ENCODE measurements around the gene TRIM56. TPM values are rescaled to one million over a fixed set of nuclear protein-coding genes. Genes with fewer than 3 reads are reported as not detected.
"Not testable (repeated sequence)": the region's sequence is repeated elsewhere in the genome, so short reads cannot be mapped to it uniquely, and the experiment has no call there.

The TRIM56 gene
- total RNA-seq, 3 donors from 2014 or later = 23.9 to 26.8 (median 24.2) TPM

DNA sequence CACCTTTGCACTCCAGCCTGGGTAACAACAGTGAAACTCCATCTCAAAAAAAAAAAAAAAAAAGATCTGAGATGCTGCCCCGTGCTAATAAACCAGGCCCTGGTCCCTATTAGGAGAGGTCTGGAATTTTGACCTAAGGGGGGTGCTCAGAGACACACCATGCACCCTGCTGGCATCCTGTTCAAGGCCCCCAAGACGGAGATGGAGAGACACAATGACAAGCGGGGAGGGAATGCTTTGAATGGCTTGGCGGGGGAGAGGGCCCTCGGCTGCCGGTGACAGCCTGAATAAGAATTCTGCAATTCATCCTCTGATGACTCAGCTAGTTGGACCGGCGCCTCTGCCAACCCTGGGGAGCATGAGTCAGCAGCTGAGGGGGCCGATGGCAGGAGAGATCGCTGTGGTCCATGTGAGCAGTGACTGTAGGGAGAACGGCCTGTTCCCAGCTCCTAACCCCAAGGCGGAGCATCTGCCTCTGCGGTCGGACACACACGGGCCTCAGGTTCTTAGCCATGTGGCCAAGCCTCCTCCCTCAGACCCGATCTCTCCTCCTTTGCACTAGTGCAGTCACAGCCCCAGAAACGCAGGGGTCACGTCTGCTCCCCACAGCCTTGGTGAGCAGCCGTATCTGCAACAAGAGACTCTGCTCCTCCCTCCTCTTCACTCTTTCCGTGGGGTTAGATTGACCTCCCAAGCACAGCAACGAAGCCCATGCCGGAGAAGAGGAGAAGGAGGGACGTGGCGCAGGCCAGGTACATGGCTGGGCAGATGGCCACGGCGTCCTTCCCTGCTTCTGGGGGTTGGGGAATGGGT, 14.9 kb downstream of the TRIM56 start:
- peak; percentile 90 to 93 for ATAC-seq
- Mint-ChIP-seq H3K4me1 (ENCODE audit: low read depth) (peaks cover 17% of the 10 kb centered on the region), H3K27me3 (ENCODE audit: low read depth) (peaks cover 35% of the 10 kb centered on the region), H3K9me3 (no peaks in the 10 kb centered on the region), H3K36me3 (ENCODE audit: insufficient read depth) (no peaks in the 10 kb centered on the region), H3K4me3 (peak overlapping the region; percentile 21)
- DNase-seq = peak; percentile 52

DNA sequence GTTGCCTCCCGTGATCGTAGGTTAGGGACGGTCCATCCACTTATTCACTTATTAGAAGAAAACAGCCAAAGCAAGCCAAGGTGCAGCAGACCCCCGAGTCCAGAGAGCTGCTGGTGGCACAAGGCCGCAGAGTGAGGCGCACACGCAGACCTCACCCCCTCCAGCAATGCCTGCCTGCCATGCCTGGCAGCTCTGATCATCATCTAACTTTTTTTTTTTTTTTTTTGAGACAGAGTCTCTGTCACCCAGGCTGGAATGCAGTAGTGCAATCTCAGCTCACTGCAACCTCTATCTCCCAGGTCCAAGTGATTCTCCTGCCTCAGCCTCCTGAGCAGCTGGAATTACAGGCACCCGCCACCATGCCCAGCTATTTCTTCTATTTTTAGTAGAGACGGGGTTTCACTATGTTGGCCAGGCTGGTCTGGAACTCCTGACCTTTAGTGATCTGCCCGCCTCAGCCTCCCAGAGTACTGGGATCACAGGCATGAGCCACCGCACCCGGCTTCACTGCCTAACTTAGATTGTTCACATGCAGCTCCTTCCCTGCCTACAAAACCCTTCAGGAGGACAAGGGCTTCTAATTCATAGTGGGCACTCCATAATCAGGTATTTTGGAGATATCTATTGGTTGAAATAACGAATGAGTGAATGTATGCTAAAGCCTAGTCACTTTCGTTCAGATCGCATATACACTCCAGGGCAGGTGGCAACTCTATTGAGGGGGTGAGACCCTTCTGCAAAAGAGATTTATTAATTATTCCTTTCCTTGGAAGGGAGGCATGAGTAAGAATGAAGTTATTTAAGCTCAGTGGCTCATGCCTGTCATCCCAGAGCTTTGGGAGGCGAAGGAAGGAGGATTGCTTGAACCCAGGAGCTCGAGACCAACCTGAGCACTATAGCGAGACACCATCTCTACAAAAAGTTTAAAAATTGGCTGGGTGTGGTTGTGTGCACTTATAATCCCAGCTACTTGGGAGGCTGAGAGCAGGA, 15.9 kb downstream of the TRIM56 start:
- Mint-ChIP-seq H3K4me3 (no peak overlapping the region), H3K9me3 (no peaks in the 10 kb centered on the region), H3K36me3 (ENCODE audit: insufficient read depth) (no peaks in the 10 kb centered on the region), H3K4me1 (ENCODE audit: low read depth) (peaks cover 17% of the 10 kb centered on the region), H3K27me3 (ENCODE audit: low read depth) (peaks cover 35% of the 10 kb centered on the region)
- DNase-seq = no peak
- no peak for ATAC-seq

DNA sequence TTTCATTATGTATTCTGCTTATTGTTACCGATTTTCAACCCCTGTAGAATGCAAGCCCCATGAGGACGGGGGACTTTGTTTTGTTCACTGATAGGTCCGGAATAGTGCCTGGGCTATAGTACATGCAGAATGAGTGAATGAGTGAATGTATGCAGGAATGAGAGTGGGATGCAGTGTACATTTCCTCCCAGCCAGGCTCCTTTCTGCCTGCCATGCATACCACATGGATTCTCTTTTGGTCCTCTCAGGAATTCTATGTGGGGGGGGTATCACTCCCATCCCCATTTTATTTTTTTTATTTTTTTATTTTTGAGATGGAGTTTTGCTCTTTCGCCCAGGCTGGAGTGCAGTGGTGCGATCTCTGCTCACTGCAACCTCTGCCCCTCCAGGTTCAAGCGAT, 16.7 kb downstream of the TRIM56 start:
- DNase-seq (no peak), ATAC-seq (no peak)
- Mint-ChIP-seq H3K4me1 (ENCODE audit: low read depth) (peaks cover 16% of the 10 kb centered on the region), H3K4me3 (no peak overlapping the region), H3K27me3 (ENCODE audit: low read depth) (peaks cover 39% of the 10 kb centered on the region), H3K9me3 (no peaks in the 10 kb centered on the region), H3K36me3 (ENCODE audit: insufficient read depth) (no peaks in the 10 kb centered on the region)

GRCh38 chr7:101103701-101104100, 18.4 kb downstream of the TRIM56 start:
- not testable (repeated sequence) for H3K9me3 Mint-ChIP-seq; H3K4me3 Mint-ChIP-seq; H3K36me3 Mint-ChIP-seq (ENCODE audit: insufficient read depth); ATAC-seq; DNase-seq
- Mint-ChIP-seq H3K4me1 (ENCODE audit: low read depth) (peaks cover 13% of the 10 kb centered on the region), H3K27me3 (ENCODE audit: low read depth) (peaks cover 44% of the 10 kb centered on the region)

DNA sequence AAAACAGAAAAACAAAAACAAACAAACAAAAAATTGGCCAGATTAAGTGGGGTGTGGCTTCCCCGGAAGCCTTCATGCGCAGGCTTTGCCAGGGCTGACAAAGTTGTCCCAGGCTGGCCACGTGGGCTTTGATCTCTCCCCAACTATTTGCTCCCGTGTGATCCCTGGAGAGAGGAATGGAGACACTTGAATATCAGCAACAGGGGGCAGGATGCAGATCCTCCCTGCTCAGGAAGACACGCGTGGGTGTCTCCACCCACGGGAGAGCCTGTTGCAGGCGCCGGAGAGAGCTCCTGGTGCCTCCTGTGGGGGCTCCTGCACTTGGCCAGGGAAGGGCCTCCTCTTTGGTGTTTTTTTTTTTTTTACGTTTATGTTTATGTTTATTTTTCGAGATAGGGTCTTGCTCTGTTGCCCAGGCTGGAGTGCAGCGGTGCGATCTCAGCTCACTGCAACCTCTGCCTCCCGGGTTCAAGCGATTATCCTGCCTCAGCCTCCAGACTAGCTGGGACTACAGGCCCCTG, 19.0 kb downstream of the TRIM56 start:
- Mint-ChIP-seq H3K4me3 (no peak overlapping the region), H3K27me3 (ENCODE audit: low read depth) (peaks cover 44% of the 10 kb centered on the region), H3K36me3 (ENCODE audit: insufficient read depth) (no peaks in the 10 kb centered on the region), H3K9me3 (no peaks in the 10 kb centered on the region), H3K4me1 (ENCODE audit: low read depth) (peaks cover 13% of the 10 kb centered on the region)
- no peak for DNase-seq
- ATAC-seq = no peak

DNA sequence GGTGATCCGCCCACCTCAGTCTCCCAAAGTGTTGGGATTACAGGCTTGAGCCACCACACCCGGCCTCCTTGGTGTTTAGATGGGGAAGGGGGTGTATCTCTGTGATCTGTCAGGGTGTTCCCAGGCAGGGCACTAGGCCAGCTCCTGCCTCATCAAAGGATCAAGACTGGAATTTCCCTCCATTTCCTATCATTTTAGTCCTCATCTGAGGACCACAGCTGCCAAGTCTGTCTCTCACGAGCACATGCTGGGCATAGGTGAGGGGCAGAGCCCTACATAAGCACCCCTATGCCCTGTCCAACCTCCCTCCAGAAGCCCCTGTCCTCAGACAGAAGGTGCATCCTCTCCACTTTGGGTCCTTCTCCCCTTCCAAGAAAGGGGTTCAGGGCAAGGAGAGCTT, 19.5 kb downstream of the TRIM56 start:
- H3K9me3 Mint-ChIP-seq = no peaks in the 10 kb centered on the region
- peaks cover 44% of the 10 kb centered on the region for H3K27me3 Mint-ChIP-seq (ENCODE audit: low read depth)
- H3K36me3 Mint-ChIP-seq (ENCODE audit: insufficient read depth) = no peaks in the 10 kb centered on the region
- DNase-seq (no peak), ATAC-seq (no peak)
- H3K4me3 Mint-ChIP-seq = no peak overlapping the region
- peaks cover 9% of the 10 kb centered on the region for H3K4me1 Mint-ChIP-seq (ENCODE audit: low read depth)

GRCh38 chr7:101105248-101105647, 20.0 kb downstream of the TRIM56 start:
- H3K9me3 Mint-ChIP-seq; DNase-seq; H3K36me3 Mint-ChIP-seq (ENCODE audit: insufficient read depth); H3K4me3 Mint-ChIP-seq; ATAC-seq; H3K4me1 Mint-ChIP-seq (ENCODE audit: low read depth): not testable (repeated sequence)
- peaks cover 41% of the 10 kb centered on the region for H3K27me3 Mint-ChIP-seq (ENCODE audit: low read depth)

DNA sequence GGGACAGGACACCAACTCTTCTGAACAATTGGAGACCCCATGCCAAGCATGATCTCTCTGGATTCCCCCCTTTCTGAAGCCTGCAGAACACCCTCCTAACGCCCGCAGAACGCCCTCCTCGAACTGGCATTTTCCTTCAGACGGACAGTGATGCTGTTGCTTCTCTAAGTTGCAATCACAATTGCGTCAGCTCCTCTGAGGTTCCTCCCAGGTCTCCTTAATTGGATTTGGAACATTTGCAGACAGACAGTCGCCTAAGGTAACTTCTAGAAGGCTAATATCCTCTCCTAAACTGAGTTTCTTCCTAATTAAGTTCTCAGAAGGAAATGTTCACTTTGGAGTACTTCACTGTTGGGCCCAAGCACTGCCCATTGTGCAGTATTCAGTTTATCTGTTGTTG, 21.1 kb downstream of the TRIM56 start:
- no peaks in the 10 kb centered on the region for H3K4me1 Mint-ChIP-seq (ENCODE audit: low read depth)
- no peak for DNase-seq
- no peak for ATAC-seq
- H3K27me3 Mint-ChIP-seq (ENCODE audit: low read depth) = peaks cover 34% of the 10 kb centered on the region
- H3K36me3 Mint-ChIP-seq (ENCODE audit: insufficient read depth) = no peaks in the 10 kb centered on the region
- H3K9me3 Mint-ChIP-seq = no peaks in the 10 kb centered on the region
- H3K4me3 Mint-ChIP-seq = no peak overlapping the region

DNA sequence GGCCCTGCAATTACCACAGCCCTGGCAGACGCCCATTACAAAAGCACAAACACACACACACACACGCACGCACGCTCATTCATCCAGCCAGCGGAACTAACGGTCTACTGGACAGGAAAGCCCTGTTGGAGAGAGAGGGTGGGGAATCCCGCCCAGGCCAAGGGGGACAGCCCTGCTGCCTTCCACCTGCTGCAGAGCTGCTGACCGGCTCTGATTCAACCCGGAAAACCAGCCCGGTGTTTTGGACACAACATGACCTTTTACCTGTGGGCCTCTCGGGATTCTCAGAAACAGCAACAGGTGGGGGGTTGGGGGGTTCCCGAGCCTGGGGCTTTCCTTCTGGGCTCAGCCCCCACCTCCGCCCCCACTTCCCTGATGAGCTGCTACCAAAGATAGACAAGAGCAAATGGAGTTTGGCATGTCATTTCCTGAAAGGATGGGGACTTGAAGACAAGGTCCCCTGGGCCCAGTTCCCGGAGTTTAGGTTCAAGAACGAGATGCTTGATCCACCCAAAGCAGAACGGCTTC, 23.1 kb downstream of the TRIM56 start:
- Mint-ChIP-seq H3K4me1 (ENCODE audit: low read depth) (no peaks in the 10 kb centered on the region), H3K27me3 (ENCODE audit: low read depth) (peaks cover 23% of the 10 kb centered on the region), H3K9me3 (no peaks in the 10 kb centered on the region), H3K4me3 (no peak overlapping the region), H3K36me3 (ENCODE audit: insufficient read depth) (no peaks in the 10 kb centered on the region)
- no peak for DNase-seq
- no peak for ATAC-seq

DNA sequence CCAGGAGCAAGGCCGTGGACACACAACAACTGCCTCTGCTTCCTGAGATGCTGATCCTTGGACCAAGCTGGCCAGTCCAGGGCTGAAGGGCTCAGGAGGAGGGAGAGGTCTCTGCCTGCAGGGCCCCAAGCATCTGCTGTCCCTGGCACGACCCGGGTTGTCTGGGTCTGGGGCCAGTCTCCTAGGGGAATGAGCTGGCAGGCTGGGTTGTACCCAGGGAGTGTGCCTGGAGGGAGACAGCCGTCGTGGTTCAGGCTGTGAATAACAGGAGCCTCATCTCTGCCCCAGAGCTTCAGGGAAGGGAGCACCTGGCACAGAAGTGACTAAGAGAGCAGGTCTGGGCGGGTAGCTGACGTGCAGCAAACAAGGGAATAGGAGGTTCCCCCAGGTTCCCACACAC, 23.7 kb downstream of the TRIM56 start:
- Mint-ChIP-seq H3K4me1 (ENCODE audit: low read depth) (no peaks in the 10 kb centered on the region), H3K9me3 (no peaks in the 10 kb centered on the region), H3K4me3 (no peak overlapping the region), H3K36me3 (ENCODE audit: insufficient read depth) (no peaks in the 10 kb centered on the region), H3K27me3 (ENCODE audit: low read depth) (peaks cover 18% of the 10 kb centered on the region)
- ATAC-seq = no peak
- DNase-seq = no peak

DNA sequence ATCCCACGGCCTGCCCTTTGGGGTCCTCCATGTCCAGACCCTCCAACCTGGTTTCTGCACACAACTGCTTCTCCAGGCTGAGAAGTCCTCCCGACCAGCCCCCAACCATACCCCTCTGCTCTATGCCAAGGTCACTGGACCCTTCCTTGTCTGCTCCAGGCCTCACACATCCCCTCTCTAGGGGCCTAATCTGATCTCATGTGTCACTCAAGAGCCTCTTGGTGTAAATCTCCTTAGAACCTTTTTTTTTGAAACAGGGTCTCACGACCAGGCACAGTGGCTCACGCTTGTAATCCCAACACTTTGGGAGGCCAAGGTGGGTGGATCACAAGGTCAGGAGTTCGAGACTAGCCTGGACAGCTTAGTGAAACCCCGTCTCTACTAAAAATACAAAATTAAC, 24.1 kb downstream of the TRIM56 start:
- Mint-ChIP-seq H3K4me3 (no peak overlapping the region), H3K9me3 (no peaks in the 10 kb centered on the region), H3K36me3 (ENCODE audit: insufficient read depth) (no peaks in the 10 kb centered on the region), H3K27me3 (ENCODE audit: low read depth) (peaks cover 16% of the 10 kb centered on the region), H3K4me1 (ENCODE audit: low read depth) (no peaks in the 10 kb centered on the region)
- DNase-seq (no peak), ATAC-seq (no peak)

- Mint-ChIP-seq H3K4me3 (no peak overlapping the region), H3K9me3 (no peaks in the 10 kb centered on the region)
These were observed 26.0 kb downstream of the TRIM56 start for GRCh38 chr7:101111261-101111660.

DNA sequence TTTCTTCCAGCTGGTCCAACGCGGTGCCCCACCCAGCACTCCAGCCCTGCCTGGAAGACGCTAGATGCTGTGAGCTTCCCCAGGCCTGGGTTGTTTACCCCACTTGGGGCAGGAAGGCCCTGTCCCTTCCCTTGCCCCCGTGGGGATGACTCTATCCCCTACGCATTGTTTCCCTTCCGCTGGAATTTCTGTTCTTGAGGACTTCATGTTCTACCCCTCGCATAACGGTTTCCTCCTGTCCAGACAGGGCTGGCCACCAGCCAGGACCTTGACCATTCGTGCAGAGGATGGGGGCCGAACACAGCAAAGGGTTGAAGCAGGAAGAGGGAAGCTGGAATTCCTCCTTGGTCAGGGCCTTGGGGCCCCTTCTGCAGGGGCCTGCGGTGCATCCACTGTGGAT, 27.0 kb downstream of the TRIM56 start:
- Mint-ChIP-seq H3K27me3 (ENCODE audit: low read depth) (peaks cover 9% of the 10 kb centered on the region), H3K36me3 (ENCODE audit: insufficient read depth) (no peaks in the 10 kb centered on the region), H3K4me1 (ENCODE audit: low read depth) (no peaks in the 10 kb centered on the region), H3K9me3 (no peaks in the 10 kb centered on the region), H3K4me3 (no peak overlapping the region)
- no peak for DNase-seq
- ATAC-seq = no peak

More at GRCh38 chr7:101111261-101111660, 26.0 kb downstream of the TRIM56 start:
- no peaks in the 10 kb centered on the region for H3K36me3 Mint-ChIP-seq (ENCODE audit: insufficient read depth)
- H3K4me1 Mint-ChIP-seq (ENCODE audit: low read depth) = no peaks in the 10 kb centered on the region
- DNase-seq = no peak
- no peak for ATAC-seq
- H3K27me3 Mint-ChIP-seq (ENCODE audit: low read depth) = peaks cover 11% of the 10 kb centered on the region

DNA sequence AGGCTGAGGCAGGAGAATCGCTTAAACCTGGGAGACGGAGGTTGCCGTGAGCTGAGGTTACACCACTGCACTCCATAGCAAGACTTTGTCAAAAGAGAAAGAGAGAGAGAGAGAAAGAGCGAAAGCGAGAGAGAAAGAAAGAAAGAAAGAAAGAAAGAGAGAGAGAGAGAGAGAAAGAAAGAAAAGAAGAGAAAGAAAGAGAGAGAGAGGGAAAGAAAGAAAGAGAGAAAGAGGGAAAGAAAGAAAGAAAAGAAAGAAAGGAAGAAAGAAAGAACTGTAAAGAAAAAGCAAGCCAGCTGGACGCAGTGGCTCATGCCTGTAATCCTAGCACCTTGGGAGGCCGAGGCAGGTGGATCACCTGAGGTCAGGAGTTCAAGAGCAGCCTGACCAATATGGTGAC, 27.9 kb downstream of the TRIM56 start:
- not testable (repeated sequence) for DNase-seq; H3K9me3 Mint-ChIP-seq; H3K4me1 Mint-ChIP-seq (ENCODE audit: low read depth); H3K4me3 Mint-ChIP-seq; ATAC-seq; H3K36me3 Mint-ChIP-seq (ENCODE audit: insufficient read depth); H3K27me3 Mint-ChIP-seq (ENCODE audit: low read depth)
